ENCODE measurements around the gene MYH1.

DNA sequence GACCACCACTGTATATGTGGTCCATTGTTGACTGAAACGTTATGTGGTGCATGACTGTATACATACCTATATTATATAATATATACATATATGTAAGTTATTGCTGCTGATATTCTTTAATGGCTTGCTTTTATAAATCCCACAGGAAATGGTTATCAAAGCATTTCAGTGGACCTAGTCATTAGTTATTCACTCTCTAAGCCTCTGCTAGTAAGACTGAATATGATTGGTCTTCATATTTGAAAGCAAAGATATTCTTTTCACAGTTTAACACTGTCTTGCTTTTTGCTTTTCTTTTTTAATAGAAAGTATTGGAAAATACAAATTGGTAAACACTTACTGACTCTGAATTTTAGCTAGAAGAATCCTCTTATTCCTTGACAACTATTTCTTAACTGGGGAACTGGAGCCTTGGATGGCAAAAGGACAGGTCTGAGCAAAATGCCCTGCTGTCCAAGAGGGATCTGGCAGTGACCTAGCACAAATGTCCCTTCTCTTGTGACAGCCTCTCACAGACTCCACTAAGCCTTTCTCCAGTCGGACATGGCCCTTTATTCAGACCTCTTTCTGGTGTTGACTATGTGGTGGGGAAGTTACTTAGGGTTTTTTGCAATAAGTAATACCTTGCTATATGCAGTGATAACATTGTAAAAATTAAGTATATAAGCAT, 45.8 kb upstream of the MYH1 start:
- TF ChIP-seq, protein P1, sequence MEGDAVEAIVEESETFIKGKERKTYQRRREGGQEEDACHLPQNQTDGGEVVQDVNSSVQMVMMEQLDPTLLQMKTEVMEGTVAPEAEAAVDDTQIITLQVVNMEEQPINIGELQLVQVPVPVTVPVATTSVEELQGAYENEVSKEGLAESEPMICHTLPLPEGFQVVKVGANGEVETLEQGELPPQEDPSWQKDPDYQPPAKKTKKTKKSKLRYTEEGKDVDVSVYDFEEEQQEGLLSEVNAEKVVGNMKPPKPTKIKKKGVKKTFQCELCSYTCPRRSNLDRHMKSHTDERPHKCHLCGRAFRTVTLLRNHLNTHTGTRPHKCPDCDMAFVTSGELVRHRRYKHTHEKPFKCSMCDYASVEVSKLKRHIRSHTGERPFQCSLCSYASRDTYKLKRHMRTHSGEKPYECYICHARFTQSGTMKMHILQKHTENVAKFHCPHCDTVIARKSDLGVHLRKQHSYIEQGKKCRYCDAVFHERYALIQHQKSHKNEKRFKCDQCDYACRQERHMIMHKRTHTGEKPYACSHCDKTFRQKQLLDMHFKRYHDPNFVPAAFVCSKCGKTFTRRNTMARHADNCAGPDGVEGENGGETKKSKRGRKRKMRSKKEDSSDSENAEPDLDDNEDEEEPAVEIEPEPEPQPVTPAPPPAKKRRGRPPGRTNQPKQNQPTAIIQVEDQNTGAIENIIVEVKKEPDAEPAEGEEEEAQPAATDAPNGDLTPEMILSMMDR (IDR thresholded peaks at IDR 0.05), result no peak
- no peak for TF ChIP-seq POLR2A (IDR thresholded peaks at IDR 0.05)

Measured in right lobe of liver (tissue), 4 donors.